Astrocyte of the spinal cord (primary cell): ENCODE results near the gene HIVEP1.
A peak's percentile ranks its signal among the peaks of the same experiment; 100 is the strongest.

Source experiments
- DNase-seq: peaks from one replicate; pipeline ENCODE4 v3.0.0; 2011; ENCODE audit warnings: low read depth, low spot score
- H3K4me3 ChIP-seq: 2 replicates; pipeline ENCODE4 v1.5.1; 2011; ENCODE audit warnings: low read depth, mild to moderate bottlenecking, low read length, moderate library complexity
- CTCF ChIP-seq: IDR thresholded peaks from 2 replicates; pipeline ENCODE4 v1.5.1; 2012; ENCODE audit warnings: low read depth, mild to moderate bottlenecking, low read length, inconsistent platforms
- in situ Hi-C: cut with HindIII; loops from 2 replicates; pipeline ENCODE4 v1.10.0; 2017; ENCODE audit warnings: low sequenced_read_pairs

Gene HIVEP1

DNA sequence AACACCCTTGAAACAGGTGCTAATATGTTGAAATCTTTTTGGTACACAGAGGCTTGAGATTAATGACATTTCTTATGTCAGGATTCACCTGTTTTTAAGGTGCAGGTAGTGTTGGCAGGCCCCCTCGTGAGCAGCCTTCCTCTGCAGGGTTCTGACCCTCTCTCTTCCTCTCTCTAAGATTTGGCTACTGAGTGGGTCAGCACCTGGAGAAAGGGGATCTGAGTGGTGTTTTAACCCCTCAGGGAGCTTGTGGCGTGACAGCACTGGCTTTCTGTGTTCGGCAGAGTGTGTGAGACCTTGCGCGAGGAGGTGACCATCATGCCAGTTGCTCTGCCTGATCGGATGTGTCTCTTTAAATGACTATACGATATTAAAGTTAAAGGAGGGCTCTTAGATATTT, 37.1 kb downstream of the HIVEP1 start:
- in situ Hi-C loops = no loop called here
- no peak for TF ChIP-seq CTCF
- no peak for DNase-seq
- H3K4me3 ChIP-seq = no peak overlapping the region

- no peak for TF ChIP-seq CTCF
- in situ Hi-C loops = no loop called here
- H3K4me3 ChIP-seq = no peak overlapping the region
- peak; percentile 57 for DNase-seq
Observed at GRCh38 chr6:12051861-12052368, 39.8 kb downstream of the HIVEP1 start.

GRCh38 chr6:12058172-12058961, 46.3 kb downstream of the HIVEP1 start:
- in situ Hi-C loops = no loop called here
- DNase-seq = no peak
- no peak for TF ChIP-seq CTCF
- no peak overlapping the region for H3K4me3 ChIP-seq

DNA sequence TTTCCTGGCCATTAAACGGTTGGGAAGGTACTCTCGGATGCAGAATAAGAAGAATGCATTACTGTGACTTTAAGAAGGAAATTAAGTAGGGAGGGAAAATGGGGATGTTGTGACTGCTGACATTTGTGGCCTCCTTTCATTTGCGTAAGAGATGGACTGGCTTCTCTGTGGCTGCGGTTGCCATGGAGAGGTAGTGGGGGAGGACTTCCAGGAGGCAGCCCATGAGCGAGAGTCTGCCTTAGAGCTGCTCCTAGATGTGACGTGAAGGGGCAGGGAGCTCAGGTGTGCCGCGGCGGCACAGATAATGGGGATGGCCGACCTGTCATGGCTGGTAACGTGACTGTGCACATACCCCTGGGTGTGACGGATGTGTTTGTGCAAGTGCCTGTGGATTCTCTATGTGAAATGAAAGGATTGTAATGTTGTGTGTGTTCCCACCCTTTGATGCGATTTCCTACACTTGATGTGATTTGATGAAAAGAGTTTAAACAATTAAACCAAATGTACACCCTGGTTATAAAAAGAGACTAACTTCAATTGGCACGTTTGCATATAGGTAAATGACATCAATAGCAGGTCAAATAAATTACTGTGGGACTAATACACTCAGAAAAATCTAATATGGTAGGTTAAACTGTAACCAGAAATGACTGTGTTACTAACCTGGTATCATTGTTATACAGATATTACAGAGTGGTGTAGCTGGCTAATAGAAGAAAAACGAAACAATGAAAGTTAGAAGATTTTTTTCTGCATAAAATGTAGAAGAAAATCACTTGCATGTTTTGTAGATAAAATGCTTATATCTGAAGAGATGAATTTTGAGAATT, 48.9 kb downstream of the HIVEP1 start:
- no peak for TF ChIP-seq CTCF
- peak; percentile 76 for DNase-seq
- H3K4me3 ChIP-seq = peak overlapping the region; percentile 17
- in situ Hi-C loops = no loop called here

- TF ChIP-seq CTCF = no peak
- in situ Hi-C loops = no loop called here
- no peak for DNase-seq
- no peak overlapping the region for H3K4me3 ChIP-seq
Observed at GRCh38 chr6:12062605-12063004, 50.5 kb downstream of the HIVEP1 start.

DNA sequence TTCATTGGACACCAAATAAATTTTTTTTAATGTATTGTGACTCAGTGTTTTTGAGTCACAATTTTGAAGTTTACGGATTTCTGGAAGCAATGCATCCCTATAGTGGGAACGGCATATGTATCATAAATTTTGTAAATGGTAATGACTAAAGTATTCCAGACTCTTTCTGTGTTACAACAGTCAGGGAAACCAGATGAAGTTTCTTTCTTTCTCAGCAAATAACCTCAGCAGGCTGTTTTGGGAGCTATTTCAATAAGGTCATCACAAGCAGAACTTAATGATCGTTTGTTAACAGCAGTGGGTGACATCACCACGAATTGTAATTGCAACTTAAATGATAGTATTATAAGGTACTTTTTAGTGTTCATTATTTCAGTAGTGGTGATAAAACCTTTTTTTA, 52.0 kb downstream of the HIVEP1 start:
- no peak overlapping the region for H3K4me3 ChIP-seq
- in situ Hi-C loops = no loop called here
- DNase-seq = peak; percentile 13
- TF ChIP-seq CTCF = no peak
